Measurements from ENCODE around the gene CLIC5.

CLIC5 gene

GRCh38 chr6:45998524-45998923 is 17.1 kb downstream of the CLIC5 start:
- DNase-seq (no peak), ATAC-seq (replicated peaks) (no peak)
- Mint-ChIP-seq H3K27me3 (no peaks in the 10 kb centered on the region), H3K27ac (no peak overlapping the region), H3K4me1 (no peaks in the 10 kb centered on the region), H3K36me3 (no peaks in the 10 kb centered on the region), H3K4me3 (no peak overlapping the region), H3K9me3 (peaks cover 0 to 3% of the 10 kb centered on the region in 2 donors)

DNA sequence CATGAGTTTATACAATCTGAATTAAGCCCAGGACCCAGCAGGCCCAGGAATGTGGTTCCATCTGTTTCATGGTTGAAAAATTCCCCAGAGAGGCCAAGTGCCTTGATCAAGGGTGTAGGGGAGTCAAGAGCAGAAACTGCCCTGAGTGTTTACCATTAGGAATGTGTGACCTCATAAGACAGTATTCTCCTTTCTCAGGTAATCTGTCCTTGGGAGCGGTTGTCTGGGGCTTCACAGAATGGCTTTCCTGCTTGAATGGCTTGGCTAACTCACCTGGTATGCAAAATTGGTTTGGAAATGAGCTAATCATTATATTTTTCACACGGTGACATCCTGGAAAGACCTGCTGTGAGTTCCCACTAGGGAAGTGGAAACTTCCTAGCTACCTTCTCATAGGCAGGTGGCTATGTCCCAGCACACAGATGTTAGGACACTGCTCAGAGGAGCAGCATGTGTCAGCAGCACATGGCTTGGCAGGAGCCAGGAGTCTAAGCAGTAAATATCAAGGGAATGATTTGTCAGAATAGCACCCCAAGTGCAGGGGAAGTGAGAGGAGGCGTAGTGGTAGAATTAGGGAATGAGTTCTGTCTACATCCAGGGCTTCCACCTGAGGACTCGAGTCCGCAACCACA is 17.7 kb downstream of the CLIC5 start:
- DNase-seq: no peak

DNA sequence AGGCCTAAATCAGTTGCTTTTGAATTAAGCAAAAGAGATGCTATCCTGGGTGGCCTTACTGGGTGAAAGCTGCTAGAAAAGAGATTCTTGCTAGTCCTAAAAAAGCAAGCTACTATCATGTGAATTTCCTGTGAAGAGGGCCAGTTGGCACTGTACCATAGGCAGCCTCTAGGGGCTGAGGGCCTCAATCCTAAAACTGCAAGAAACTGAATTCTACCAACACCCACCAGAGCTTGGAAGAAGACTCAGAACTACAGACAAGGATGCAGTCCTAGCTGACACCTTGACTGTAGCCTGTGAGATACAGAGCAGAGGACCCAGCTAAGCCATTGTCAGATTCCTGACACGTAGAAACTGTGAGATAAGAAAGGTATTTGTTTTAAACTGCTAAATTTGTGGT is 24.5 kb downstream of the CLIC5 start:
- DNase-seq: no peak
- H3K9me3 Mint-ChIP-seq: no peaks in the 10 kb centered on the region
- H3K36me3 Mint-ChIP-seq: no peaks in the 10 kb centered on the region
- peaks cover 0 to 1% of the 10 kb centered on the region in 2 donors for H3K4me1 Mint-ChIP-seq
- no peak overlapping the region for H3K27ac Mint-ChIP-seq
- no peak for ATAC-seq (replicated peaks)
- no peaks in the 10 kb centered on the region for H3K27me3 Mint-ChIP-seq
- no peak overlapping the region for H3K4me3 Mint-ChIP-seq

More for the DNA sequence above, 17.7 kb downstream of the CLIC5 start:
- no peak overlapping the region for H3K4me3 Mint-ChIP-seq
- peaks cover 0 to 3% of the 10 kb centered on the region in 2 donors for H3K9me3 Mint-ChIP-seq
- no peak for ATAC-seq (replicated peaks)
- no peaks in the 10 kb centered on the region for H3K36me3 Mint-ChIP-seq
- H3K27me3 Mint-ChIP-seq: no peaks in the 10 kb centered on the region
- H3K27ac Mint-ChIP-seq: no peak overlapping the region
- no peaks in the 10 kb centered on the region for H3K4me1 Mint-ChIP-seq

DNA sequence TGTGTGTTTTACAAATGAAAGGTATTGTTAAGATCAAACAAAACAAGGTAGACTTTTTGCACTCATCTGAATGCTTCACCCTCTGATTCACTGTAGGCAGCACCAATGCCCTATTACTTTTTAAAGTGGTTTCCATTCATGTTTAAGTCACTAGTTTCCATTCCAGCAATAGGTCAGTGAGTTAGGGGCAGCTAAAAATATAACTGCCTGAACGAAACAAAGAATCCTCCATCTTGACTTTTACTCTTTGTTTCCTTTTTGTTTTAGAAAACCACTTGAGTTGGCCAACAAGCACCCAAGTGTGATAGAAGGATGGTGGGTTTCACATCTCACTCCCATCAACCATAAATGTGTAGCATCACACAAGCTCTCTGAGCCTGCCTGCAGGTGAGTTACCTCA is 25.5 kb downstream of the CLIC5 start:
- DNase-seq (no peak), ATAC-seq (replicated peaks) (peak; percentile 43 to 79)
- Mint-ChIP-seq H3K27me3 (no peaks in the 10 kb centered on the region), H3K4me3 (no peak overlapping the region), H3K27ac (no peak overlapping the region), H3K36me3 (no peaks in the 10 kb centered on the region), H3K9me3 (no peaks in the 10 kb centered on the region), H3K4me1 (peaks cover 0 to 1% of the 10 kb centered on the region in 2 donors)

GRCh38 chr6:45988635-45989034 is 27.0 kb downstream of the CLIC5 start:
- Mint-ChIP-seq H3K36me3 (no peaks in the 10 kb centered on the region), H3K4me3 (no peak overlapping the region), H3K27me3 (no peaks in the 10 kb centered on the region), H3K4me1 (peaks cover 0 to 1% of the 10 kb centered on the region in 2 donors), H3K27ac (no peak overlapping the region), H3K9me3 (no peaks in the 10 kb centered on the region)
- ATAC-seq (replicated peaks): no peak
- no peak for DNase-seq

DNA sequence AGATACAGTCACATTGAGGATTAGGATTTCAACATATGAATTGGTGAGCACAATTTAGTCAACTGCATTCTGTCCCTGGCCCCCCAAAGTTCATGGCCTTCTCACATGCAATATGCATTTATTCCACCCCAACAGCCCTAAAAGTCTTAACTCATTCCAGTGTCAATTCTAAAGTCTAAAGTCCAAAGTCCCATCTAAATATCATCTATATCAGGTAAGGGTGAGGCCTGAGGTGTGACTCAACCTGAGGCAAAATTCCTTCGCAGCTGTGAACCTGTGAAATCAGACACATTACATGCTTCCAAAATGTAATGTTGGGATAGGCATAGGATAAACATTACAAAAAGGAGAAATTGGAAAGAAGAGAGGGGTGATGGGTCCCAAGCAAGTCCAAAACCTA is 27.8 kb downstream of the CLIC5 start:
- no peak for DNase-seq
- H3K27ac Mint-ChIP-seq: no peak overlapping the region
- peaks cover 0 to 1% of the 10 kb centered on the region in 2 donors for H3K4me1 Mint-ChIP-seq
- no peak overlapping the region for H3K4me3 Mint-ChIP-seq
- no peaks in the 10 kb centered on the region for H3K27me3 Mint-ChIP-seq
- no peak for ATAC-seq (replicated peaks)
- H3K9me3 Mint-ChIP-seq: no peaks in the 10 kb centered on the region
- no peaks in the 10 kb centered on the region for H3K36me3 Mint-ChIP-seq

- Mint-ChIP-seq H3K4me3 (no peak overlapping the region), H3K9me3 (no peaks in the 10 kb centered on the region), H3K27ac (no peak overlapping the region), H3K27me3 (no peaks in the 10 kb centered on the region), H3K36me3 (no peaks in the 10 kb centered on the region), H3K4me1 (peaks cover 0 to 1% of the 10 kb centered on the region in 2 donors)
- ATAC-seq (replicated peaks) (no peak), DNase-seq (no peak)
Measured at GRCh38 chr6:45986746-45987274, 28.9 kb downstream of the CLIC5 start.

DNA sequence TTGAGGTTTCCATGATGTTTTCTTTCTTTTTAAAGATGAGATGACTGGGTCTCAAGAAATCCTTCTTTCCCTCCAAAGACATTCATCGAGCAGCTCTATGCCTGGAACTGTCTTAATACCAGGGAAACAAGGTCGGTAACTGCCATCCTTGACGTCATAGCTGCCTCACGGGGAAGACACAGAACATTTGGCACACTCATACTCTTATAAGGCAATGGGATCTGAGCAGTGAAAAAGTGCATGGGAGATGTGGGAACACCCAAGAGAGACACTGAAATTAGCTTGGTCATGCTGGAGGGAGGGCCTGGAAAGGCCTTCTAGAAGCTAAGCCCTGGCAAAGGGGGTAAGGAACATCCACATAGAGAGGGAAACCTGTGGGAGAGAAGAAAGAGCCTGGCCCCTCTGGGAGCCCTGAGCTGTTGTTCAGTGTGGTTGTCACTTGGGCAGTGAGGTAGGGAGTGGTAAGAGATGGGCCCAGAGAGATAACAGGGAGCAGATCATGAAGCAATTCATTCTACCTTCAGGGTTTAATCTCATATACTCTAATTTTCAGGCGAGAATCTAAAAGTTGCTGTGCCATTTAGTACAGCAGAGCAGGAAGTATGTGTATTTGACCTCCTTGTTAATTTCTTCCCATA is 30.8 kb downstream of the CLIC5 start:
- Mint-ChIP-seq H3K36me3 (no peaks in the 10 kb centered on the region), H3K27me3 (no peaks in the 10 kb centered on the region), H3K4me3 (no peak overlapping the region), H3K27ac (no peak overlapping the region), H3K4me1 (no peaks in the 10 kb centered on the region), H3K9me3 (no peaks in the 10 kb centered on the region)
- ATAC-seq (replicated peaks) (no peak), DNase-seq (no peak)

- DNase-seq (no peak), ATAC-seq (replicated peaks) (no peak)
- H3K9me3 Mint-ChIP-seq: no peaks in the 10 kb centered on the region
- H3K4me1 Mint-ChIP-seq: no peaks in the 10 kb centered on the region
- no peaks in the 10 kb centered on the region for H3K27me3 Mint-ChIP-seq
- no peak overlapping the region for H3K4me3 Mint-ChIP-seq
- no peak overlapping the region for H3K27ac Mint-ChIP-seq
- no peaks in the 10 kb centered on the region for H3K36me3 Mint-ChIP-seq
Measured at GRCh38 chr6:45984347-45984746, 31.3 kb downstream of the CLIC5 start.

GRCh38 chr6:45983062-45983461 is 32.6 kb downstream of the CLIC5 start:
- Mint-ChIP-seq H3K27me3 (peaks cover 1% of the 10 kb centered on the region in 2 donors), H3K27ac (no peak overlapping the region), H3K9me3 (no peaks in the 10 kb centered on the region), H3K4me3 (no peak overlapping the region), H3K36me3 (no peaks in the 10 kb centered on the region), H3K4me1 (no peaks in the 10 kb centered on the region)
- ATAC-seq (replicated peaks) (no peak), DNase-seq (no peak)

DNA sequence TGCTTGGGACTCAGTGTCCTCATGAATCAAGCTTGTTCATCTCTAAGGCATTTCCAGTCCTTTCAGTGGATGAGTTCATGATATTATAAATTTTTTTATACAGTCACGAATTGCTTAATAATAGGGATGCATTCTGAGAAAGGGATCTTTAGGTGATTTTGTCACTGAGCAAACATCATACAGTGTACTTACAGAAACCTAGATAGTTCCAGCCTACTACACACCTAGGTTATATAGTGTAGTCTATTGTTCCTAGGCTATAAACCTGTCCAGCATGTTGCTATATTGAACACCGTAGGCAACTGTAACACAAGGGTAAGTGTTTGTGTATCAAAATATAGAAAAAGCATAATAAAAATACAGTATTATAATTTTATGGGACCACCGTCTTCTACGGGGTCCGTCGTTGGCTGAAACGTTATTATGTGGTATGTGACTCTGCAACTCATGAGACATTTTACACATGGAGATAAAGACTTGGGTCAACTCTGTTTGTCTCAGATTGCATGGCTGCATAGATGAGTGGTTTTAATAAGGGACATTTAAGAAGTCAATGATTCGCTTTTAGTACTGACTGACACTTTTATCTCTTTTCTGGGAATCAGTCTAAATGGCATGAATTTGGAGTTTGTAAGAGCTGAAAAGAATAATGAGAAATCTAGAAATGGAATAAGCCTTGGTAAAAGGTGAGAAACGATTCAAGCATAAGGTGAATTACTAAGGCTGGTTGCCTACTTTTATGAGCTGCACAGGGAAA is 33.2 kb downstream of the CLIC5 start:
- Mint-ChIP-seq H3K27me3 (peaks cover 7% of the 10 kb centered on the region in 2 donors), H3K4me1 (no peaks in the 10 kb centered on the region), H3K9me3 (no peaks in the 10 kb centered on the region), H3K27ac (no peak overlapping the region), H3K4me3 (no peak overlapping the region), H3K36me3 (no peaks in the 10 kb centered on the region)
- no peak for ATAC-seq (replicated peaks)
- no peak for DNase-seq

DNA sequence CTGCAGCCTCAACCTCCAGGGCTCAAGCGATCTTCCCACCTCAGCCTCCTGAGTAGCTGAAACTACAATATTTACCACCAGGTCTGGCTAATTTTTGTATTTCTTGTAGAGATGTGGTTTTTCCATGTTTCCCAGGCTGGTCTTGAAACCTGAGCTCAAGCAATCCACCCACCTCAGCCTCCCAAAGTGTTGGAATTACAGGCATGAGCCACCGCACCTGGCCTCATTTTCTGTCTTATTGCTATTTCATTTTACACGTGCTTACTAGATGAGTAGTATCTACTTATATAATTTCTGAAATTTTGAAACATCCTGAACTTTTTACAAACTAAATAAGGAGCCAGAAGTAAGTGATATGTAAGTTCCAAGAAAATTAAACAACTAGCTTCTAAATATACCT is 34.6 kb downstream of the CLIC5 start:
- no peaks in the 10 kb centered on the region for H3K4me1 Mint-ChIP-seq
- no peaks in the 10 kb centered on the region for H3K9me3 Mint-ChIP-seq
- no peak overlapping the region for H3K27ac Mint-ChIP-seq
- DNase-seq (no peak), ATAC-seq (replicated peaks) (no peak)
- H3K36me3 Mint-ChIP-seq: no peaks in the 10 kb centered on the region
- H3K4me3 Mint-ChIP-seq: no peak overlapping the region
- H3K27me3 Mint-ChIP-seq: peaks cover 7 to 8% of the 10 kb centered on the region in 2 donors

- peaks cover 0 to 2% of the 10 kb centered on the region in 2 donors for H3K36me3 Mint-ChIP-seq
- ATAC-seq (replicated peaks) (no peak), DNase-seq (no peak)
- H3K4me1 Mint-ChIP-seq: no peaks in the 10 kb centered on the region
- H3K4me3 Mint-ChIP-seq: no peak overlapping the region
- peaks cover 7 to 8% of the 10 kb centered on the region in 2 donors for H3K27me3 Mint-ChIP-seq
- peaks cover 0 to 3% of the 10 kb centered on the region in 2 donors for H3K9me3 Mint-ChIP-seq
- no peak overlapping the region for H3K27ac Mint-ChIP-seq
Measured at GRCh38 chr6:45979311-45979710, 36.3 kb downstream of the CLIC5 start.

DNA sequence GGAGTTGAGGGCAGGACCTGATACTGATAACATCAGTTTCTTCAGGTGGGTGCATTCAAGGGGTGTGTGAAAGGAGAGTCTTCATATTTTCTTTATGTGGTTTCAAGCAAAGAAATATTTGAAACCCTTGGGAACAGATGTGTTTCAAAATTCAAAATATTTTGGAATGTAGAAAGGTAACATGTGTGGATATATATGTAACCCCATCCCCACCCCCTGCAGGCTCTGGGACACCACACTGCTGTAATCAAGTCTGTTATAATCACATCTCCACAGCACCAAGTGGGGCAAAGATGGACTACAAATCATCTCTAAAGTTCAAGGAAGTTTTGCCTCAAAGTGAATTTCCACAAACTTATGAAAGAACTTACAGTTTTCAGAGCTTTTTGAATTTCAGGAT is 41.1 kb downstream of the CLIC5 start:
- H3K9me3 Mint-ChIP-seq: peaks cover 0 to 3% of the 10 kb centered on the region in 2 donors
- ATAC-seq (replicated peaks) (no peak), DNase-seq (no peak)
- H3K4me1 Mint-ChIP-seq: peaks cover 7 to 13% of the 10 kb centered on the region in 2 donors
- H3K27me3 Mint-ChIP-seq: peaks cover 7 to 8% of the 10 kb centered on the region in 2 donors
- H3K4me3 Mint-ChIP-seq: no peak overlapping the region
- H3K27ac Mint-ChIP-seq: no peak overlapping the region
- H3K36me3 Mint-ChIP-seq: peaks cover 0 to 2% of the 10 kb centered on the region in 2 donors
